ENCODE results near the gene HELT.
"Not testable (repeated sequence)": the region's sequence is repeated elsewhere in the genome, so short reads cannot be mapped to it uniquely, and the experiment has no call there.

HELT gene

DNA sequence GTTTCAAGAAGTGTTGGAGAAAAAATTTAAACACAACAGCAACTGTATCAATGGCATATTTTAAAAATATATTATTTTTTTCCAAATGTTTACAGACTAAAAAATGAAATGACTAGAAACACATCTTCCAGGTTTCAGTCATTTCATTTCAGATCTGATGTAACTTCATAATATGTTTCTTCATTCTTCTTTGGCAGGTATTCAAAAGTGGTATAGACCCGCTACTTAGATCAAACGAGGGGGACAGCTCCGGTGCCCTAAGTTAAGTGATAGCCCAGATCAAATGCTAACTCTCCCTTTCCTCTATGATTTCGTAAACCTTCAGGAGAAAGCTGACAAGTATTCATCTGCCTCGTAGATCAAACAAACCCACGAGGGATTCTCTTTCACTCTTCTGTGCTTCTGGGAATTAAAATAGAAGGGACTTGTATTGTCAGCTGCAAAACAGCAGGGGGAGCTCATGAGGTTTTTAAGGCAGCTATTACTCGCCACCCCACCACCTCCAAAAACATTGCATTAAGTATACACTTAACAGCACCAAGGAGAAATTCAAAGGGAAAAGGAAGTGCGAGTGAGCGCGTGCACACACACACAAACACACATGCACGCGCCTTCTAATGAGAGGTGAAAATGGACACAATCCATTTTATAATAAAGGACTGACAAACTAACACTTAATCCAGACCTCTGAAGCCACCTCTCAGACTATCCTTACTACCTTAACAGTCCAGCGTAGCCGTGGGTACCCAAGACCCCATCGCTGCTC lies 21.4 kb downstream of the HELT start:
- peak; percentile 45 for DNase-seq

GRCh38 chr4:185040523-185040922 lies 22.2 kb downstream of the HELT start:
- DNase-seq, result no peak

- not testable (repeated sequence) for DNase-seq
Observed at GRCh38 chr4:185050286-185050685, 32.0 kb downstream of the HELT start.

DNA sequence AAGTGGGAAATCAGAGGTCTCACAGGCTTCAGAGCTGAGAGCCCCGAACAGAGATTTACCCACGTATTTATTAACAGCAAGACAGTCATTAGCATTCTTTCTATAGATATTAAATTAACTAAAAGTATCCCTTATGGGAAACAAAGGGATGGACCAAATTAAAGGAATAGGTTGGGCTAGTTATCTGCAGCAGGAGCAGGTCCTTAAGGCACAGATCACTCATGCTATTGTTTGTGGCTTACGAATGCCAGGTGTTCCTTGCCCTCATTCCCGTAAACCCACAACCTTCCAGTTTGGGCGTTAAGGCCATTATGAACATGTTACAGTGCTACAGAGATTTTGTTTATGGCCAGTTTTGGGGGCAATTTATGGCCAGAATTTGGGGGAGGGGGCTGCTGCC lies 33.0 kb downstream of the HELT start:
- not testable (repeated sequence) for DNase-seq

DNA sequence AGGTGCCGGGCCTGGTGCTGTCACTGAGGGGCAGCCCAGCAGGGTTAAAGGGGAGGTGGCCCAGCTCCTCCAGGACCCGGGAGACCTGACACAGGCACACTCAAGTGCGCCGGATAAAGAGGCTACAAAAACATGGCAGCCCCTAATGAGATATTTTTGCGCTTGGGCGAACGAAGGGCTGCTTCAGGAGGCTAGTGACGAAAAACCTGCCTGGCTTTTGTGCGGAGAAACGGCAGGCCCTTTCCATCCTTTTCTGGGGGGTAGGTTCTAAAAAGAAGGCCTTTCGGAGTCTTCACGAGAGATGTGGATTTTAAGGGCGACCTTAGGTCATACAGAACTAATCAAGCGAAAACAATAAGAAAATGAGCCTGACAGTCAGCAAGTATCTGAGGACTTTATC lies 35.5 kb downstream of the HELT start:
- no peak for DNase-seq

DNA sequence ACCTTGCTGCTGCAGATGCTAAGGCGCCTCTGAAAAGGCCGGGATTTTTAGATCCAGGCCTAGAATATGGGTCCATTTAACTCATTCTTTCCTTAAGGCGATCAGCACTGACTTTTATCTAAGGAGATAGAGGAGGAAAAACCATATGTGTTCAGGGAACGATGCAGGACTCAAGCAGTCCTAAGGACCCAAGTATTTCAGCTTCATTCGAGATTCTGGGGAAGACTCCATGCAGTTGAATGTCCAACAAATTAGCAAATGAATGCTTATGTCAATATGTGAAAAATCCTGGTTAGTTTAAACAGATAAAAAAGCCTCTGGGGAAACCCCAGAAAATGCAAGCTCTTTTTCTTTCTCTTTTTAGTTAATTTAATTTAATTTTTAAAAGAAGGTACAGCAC lies 36.0 kb downstream of the HELT start:
- no peak for DNase-seq

DNA sequence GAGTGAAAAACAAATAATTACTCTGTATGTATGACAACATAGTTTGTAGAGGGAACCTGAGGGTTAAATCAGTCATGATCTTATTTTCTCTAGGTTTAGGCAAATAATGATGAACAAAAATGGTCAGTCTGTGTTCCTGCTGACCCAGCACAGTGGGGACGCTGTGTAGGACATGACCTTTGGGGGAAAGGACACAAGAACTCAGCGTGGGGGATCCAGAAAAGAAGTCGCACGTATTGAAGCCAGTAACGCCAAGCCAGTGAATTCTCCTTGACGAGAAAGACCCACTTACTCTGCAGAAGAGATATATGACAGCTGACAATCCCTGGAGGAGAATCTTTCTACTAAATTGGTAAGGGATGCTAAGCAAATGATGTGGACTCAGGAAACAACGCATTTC lies 36.6 kb downstream of the HELT start:
- no peak for DNase-seq

DNA sequence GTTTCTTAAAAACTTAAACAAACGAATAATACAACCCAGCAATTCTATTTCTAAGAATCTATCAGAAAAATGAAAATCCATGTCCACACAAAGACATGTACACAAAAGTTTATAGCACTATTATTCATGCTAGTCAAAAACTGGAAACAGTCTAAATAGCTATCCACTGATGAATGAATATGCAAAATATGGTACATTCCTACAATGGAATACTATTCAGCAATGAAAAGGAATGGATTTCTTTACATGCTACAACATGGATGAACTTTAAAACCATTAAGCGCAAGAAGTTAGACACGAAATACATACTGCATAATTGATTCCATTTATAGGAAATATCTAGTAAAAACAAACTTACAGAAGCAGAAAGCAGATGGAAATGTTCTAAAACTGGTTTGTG lies 43.3 kb downstream of the HELT start:
- no peak for DNase-seq

- DNase-seq, result no peak
Observed at GRCh38 chr4:185062606-185063005, 44.3 kb downstream of the HELT start.

- DNase-seq, result no peak
Observed at GRCh38 chr4:185066179-185066578, 47.9 kb downstream of the HELT start.

GRCh38 chr4:185068837-185069236 lies 50.5 kb downstream of the HELT start:
- no peak for DNase-seq
